Activated naive CD8-positive, alpha-beta T cell treated with anti-CD3 and anti-CD28 coated beads, Interleukin-2, amount 10 ng/mL, durations not matched to agents 7 days and 5 days (primary cell): Measurements from ENCODE around the gene ST3GAL2. TPM values are rescaled to one million over a fixed set of nuclear protein-coding genes. Genes with fewer than 3 reads are reported as not detected.
A peak's percentile ranks its signal among the peaks of the same experiment; 100 is the strongest.

Experiments used
- ATAC-seq: fragments of 150-1000 bp; cut with Tn5 transposase; one replicate; pipeline ENCODE4 v1.10.0; 2021; ENCODE audit warnings: low read depth, moderate library complexity
- POLR2A ChIA-PET: fragments of 350-600 bp; sonication (Branson Sonifier 250); formaldehyde crosslinking; loops from one replicate; lab custom pipeline; 2021; ENCODE audit warnings: antibody characterized with exemption; lab: Charles Lee
- DNase-seq: peaks from one replicate; pipeline ENCODE4 v3.0.0; 2021
- H3K27ac Mint-ChIP-seq: one replicate; pipeline ENCODE4 v1.8.0; 2022; ENCODE audit warnings: mild to moderate bottlenecking, mixed read lengths
- H3K27me3 Mint-ChIP-seq: one replicate; pipeline ENCODE4 v1.8.0; 2022; ENCODE audit warnings: mild to moderate bottlenecking, moderate library complexity, mixed read lengths
- H3K36me3 Mint-ChIP-seq: one replicate; pipeline ENCODE4 v1.8.0; 2021; ENCODE audit warnings: mild to moderate bottlenecking, mixed read lengths
- H3K4me1 Mint-ChIP-seq: one replicate; pipeline ENCODE4 v1.8.0; 2021; ENCODE audit warnings: mixed read lengths
- H3K4me3 Mint-ChIP-seq: one replicate; pipeline ENCODE4 v1.8.0; 2022; ENCODE audit warnings: mild to moderate bottlenecking, moderate library complexity, mixed read lengths
- H3K9me3 Mint-ChIP-seq: one replicate; pipeline ENCODE4 v1.8.0; 2021; ENCODE audit warnings: mixed read lengths
- total RNA-seq, 2 experiments: library from RNA; stranded (reverse); gene quantifications; one replicate each; pipeline ENCODE4 v1.2.3, GENCODE V29; 2021

Gene ST3GAL2
- total RNA-seq, 2 experiments from 2014 or later = 31.9 to 38.6 TPM

DNA sequence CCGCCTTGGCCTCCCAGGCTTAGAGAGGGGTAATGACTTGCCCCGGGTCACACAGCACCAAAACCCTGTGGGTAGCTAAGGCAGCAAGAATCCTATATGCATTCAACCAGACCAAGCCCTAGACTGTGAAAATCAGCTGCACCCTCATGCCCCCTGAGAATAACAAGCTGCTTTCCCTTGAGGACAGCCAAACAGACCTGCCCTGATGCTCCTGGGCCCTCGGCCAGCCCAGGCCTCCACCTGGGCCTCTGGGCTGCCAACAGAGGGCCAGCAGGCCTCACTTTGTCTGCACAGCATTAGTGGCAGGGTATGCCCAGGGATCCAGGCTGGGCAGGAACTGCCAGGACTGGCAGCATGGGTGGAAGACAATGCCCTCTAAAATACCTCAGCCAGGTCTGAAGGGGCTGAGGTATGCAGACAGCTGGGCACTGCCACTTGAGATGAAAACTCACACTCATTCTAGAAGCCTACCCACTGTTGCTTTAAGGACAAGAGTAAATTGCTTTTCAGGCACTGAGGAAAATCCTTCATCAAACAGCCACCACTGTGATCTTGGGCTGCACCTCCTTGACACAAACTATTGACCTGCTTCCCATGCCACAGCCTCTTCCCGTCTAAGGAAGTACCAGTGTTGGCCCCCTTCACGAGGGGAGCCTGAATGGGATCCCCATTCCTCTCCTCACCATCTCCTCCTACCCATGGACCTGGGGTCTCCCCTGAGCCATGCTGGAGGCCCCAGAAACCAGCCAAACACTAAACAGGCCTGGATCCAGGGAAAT, 8.8 kb downstream of the ST3GAL2 start:
- Mint-ChIP-seq H3K4me1 (peaks cover 51% of the 10 kb centered on the region), H3K27me3 (no peaks in the 10 kb centered on the region), H3K36me3 (peaks cover 17% of the 10 kb centered on the region), H3K4me3 (peak overlapping the region; percentile 72), H3K9me3 (no peaks in the 10 kb centered on the region), H3K27ac (peak overlapping the region; percentile 87)
- ATAC-seq (no peak), DNase-seq (no peak)
- POLR2A ChIA-PET = interaction anchor here (4.3 kb wide), 1 partner anchor 12 kb away, joined by 18 read pairs; no protein-coding TSS in a partner anchor

DNA sequence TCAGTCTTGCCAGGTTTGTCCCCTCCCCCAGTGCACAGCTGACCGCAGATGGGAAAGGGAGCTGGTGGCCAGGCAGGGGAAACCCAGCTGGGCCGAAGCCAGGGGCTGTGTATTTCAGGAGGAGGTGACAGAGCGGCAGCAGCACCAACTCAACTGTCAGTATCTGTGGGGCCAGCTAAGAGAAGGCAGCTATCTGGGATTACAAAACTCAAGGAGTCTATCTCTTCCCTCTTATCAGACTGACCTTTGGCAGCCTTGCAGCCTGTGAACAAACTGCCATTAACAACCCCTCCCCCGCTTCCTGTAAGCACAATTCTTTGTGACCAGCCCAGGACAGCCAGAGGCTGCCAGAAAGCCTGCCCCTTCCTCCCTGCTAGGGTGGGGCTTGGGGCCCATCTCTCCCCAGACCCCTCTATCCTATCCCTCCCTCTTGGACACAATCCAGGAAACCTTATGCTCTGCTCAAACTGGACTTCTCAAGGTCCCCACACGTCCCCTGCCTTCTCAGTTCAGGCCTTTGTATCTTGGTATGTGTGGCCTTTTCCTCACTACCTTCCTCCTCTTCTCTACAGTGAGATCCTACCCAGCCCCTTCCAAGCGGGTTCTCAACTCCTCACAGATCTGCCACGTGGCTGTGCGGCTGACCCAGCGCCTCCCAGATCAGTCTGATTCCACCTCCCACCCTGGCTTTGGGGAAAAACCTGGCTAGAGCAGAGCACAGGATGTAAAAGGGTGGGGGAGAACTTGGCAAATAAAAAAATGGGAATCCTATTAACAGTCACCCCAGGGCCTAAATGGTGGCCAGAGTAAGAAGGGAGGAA, 10.5 kb downstream of the ST3GAL2 start:
- peak; percentile 48 for DNase-seq
- peaks cover 16% of the 10 kb centered on the region for H3K36me3 Mint-ChIP-seq
- H3K9me3 Mint-ChIP-seq = no peaks in the 10 kb centered on the region
- peak overlapping the region; percentile 36 for H3K4me3 Mint-ChIP-seq
- H3K4me1 Mint-ChIP-seq = peaks cover 44% of the 10 kb centered on the region
- H3K27ac Mint-ChIP-seq = peak overlapping the region; percentile 84
- POLR2A ChIA-PET = interaction anchor here (0.6 to 1.2 kb wide), 4 partner anchors 9 to 94 kb away, joined by 3 to 6 read pairs (median 3); no protein-coding TSS in a partner anchor
- ATAC-seq = peak; percentile 30
- H3K27me3 Mint-ChIP-seq = no peaks in the 10 kb centered on the region

DNA sequence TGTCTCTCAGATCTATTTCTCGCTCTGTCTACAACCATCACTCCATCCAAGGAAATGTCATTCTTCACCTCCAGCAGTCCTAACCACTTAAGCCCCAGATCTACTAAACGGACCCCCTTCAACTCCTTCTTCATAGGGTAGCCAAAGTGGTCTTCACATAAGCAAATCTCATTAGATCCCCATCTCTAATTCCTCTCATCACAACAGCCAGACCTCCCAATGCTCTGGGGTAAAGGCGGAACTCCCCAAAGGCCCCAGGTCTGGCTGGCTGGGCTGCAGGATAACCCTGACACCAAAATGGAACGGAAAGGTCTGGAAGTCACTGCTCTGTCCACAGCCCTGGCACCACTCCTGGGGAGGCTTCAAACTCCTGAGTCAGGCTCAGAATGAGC, 11.1 kb downstream of the ST3GAL2 start:
- no peak for DNase-seq
- peaks cover 17% of the 10 kb centered on the region for H3K36me3 Mint-ChIP-seq
- no peaks in the 10 kb centered on the region for H3K27me3 Mint-ChIP-seq
- POLR2A ChIA-PET = interaction anchor here (0.6 to 1.2 kb wide), 4 partner anchors 8 to 95 kb away, joined by 3 to 6 read pairs (median 3); no protein-coding TSS in a partner anchor
- ATAC-seq = no peak
- H3K4me1 Mint-ChIP-seq = peaks cover 41% of the 10 kb centered on the region
- no peaks in the 10 kb centered on the region for H3K9me3 Mint-ChIP-seq
- peak overlapping the region; percentile 84 for H3K27ac Mint-ChIP-seq
- H3K4me3 Mint-ChIP-seq = peak overlapping the region; percentile 36

DNA sequence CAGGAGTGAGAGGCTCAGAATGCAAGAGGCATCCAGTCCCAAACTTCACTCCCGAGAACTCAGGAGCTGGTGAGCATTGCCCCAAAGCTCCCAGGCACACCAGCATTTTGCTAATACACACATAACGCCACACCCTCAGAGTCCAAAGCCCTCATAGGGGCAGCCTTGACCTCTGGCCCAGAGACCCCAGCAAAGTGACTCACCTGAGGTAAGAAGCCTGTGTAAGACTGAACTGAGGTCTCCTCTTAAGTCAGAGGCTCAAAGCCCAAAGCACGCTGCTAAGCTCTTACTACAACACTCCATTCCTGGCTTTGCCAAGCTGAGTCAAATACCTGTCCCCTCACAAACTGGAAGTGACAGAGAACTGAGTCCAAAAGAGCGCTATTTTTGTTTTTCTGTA, 16.4 kb downstream of the ST3GAL2 start:
- ATAC-seq (no peak), DNase-seq (no peak)
- POLR2A ChIA-PET = no interaction called here
- Mint-ChIP-seq H3K9me3 (no peaks in the 10 kb centered on the region), H3K27ac (no peak overlapping the region), H3K36me3 (peaks cover 20% of the 10 kb centered on the region), H3K27me3 (no peaks in the 10 kb centered on the region), H3K4me1 (peaks cover 40% of the 10 kb centered on the region), H3K4me3 (no peak overlapping the region)

DNA sequence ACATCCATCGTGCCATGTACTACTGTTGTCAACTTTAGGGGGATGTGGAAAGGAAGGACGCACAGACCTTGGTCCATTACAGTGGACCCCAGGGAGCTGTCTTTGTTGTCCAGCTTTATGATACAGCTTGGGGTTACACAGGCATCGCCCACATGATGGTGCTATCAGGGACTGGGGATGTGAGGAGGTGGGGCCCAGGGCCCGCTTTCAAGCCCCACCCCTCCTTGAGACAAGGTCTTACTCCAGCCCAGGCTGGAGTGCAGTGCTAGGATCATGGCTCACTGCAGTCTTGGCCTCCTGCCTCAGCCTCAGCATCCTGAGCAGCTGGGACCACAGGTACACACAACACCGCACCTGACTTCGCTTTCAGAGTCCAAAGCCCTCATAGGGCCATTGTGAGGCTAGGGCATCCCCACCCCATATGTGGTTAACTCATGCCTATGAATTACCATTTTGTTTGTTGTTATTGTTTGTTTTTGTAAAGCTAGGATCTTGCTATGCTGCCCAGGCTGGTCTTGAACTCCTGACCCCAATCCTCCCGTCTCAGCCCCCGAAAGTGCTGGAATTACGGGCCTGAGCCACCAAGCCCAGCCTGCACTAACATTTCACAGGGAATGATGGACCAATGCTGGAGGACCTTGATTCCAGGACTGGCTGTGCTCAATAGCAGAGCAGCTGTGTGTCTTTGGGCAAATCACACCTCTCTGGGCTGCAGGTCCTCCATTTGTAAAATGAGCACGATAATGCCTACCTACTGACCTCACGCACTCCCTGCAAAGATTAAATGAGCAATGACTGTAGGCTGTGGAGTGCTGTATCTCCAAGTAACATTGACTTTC, 17.2 kb downstream of the ST3GAL2 start:
- H3K27ac Mint-ChIP-seq = no peak overlapping the region
- no peaks in the 10 kb centered on the region for H3K9me3 Mint-ChIP-seq
- H3K4me3 Mint-ChIP-seq = no peak overlapping the region
- peaks cover 18% of the 10 kb centered on the region for H3K36me3 Mint-ChIP-seq
- H3K4me1 Mint-ChIP-seq = peaks cover 39% of the 10 kb centered on the region
- no peaks in the 10 kb centered on the region for H3K27me3 Mint-ChIP-seq
- ATAC-seq (no peak), DNase-seq (no peak)
- POLR2A ChIA-PET = no interaction called here

DNA sequence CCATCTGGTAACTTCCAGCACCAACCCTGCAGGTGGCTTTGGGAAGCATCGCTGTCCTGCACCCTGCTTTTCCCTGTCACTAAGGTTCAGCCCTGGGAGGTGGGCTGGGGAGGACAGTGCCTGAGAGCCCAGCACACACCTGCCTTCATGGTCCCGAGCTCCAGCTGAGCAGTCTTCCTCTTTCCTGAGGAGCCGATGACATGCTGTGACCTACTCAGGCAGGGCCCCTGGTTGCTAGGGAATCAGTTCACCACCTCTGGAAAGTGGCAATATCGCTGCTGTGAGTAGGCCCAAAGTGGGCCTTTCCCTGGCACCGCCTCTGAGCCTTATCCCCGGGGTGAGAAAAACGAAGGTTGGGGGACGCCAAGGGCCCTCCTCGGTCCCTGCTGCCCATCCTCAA, 17.9 kb downstream of the ST3GAL2 start:
- H3K36me3 Mint-ChIP-seq = peaks cover 19% of the 10 kb centered on the region
- no peak for ATAC-seq
- no peak for DNase-seq
- no peak overlapping the region for H3K27ac Mint-ChIP-seq
- no peak overlapping the region for H3K4me3 Mint-ChIP-seq
- no peaks in the 10 kb centered on the region for H3K9me3 Mint-ChIP-seq
- peaks cover 41% of the 10 kb centered on the region for H3K4me1 Mint-ChIP-seq
- H3K27me3 Mint-ChIP-seq = no peaks in the 10 kb centered on the region
- POLR2A ChIA-PET = no interaction called here

DNA sequence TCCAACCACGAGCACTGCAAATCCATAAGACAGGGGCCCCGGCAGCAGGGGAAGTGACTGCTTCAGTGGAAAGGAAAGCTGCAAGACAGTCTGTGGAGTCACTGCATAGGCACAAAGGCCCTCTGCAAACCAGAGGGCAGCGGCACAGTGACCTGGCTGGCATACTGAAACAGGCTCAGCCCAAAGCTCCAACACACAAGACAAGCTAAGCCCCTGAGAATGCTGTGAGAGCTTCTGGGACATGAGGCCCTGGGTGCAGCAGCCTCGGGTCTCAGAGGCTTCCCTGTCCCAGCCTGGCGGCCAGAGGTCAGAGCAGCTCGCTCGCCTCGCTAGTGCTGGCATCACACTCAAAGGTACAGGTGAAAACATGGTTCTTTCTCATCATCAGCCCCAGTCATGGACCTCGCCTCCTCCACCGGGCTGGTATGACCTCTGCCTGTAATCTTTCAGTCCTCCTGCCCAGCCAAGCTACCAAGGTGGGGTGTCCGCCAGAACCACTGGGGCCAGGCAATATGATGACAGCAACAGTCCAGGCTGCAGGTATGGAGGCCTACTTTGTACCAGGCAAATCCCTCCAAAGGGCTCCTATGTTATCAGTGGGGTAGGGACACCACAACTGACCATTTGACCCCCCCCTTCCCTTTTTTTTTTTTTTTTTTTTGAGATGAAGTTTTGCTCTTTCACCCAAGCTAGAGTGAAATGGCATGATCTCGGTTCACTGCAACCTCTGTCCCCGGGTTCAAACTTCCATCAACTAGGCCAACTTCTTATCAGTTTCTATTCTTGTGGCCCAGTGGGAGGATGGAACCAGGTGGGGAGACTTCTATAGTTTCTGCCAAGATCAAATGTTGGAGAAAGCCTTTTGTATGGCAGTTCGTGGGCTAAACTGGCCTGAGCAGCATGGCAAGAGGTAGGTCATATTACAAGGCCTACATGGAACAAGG, 19.2 kb downstream of the ST3GAL2 start:
- POLR2A ChIA-PET = interaction anchor here (0.9 to 4.1 kb wide), 8 partner anchors 8 to 103 kb away, joined by 3 to 23 read pairs (median 12); partner anchors contain the start of genes COG4, FCSK and ST3GAL2
- ATAC-seq = peak; percentile 37
- H3K27ac Mint-ChIP-seq = peak overlapping the region; percentile 92
- H3K4me1 Mint-ChIP-seq = peaks cover 40% of the 10 kb centered on the region
- H3K36me3 Mint-ChIP-seq = peaks cover 15% of the 10 kb centered on the region
- H3K4me3 Mint-ChIP-seq = peak overlapping the region; percentile 79
- H3K9me3 Mint-ChIP-seq = no peaks in the 10 kb centered on the region
- H3K27me3 Mint-ChIP-seq = no peaks in the 10 kb centered on the region
- DNase-seq = no peak

DNA sequence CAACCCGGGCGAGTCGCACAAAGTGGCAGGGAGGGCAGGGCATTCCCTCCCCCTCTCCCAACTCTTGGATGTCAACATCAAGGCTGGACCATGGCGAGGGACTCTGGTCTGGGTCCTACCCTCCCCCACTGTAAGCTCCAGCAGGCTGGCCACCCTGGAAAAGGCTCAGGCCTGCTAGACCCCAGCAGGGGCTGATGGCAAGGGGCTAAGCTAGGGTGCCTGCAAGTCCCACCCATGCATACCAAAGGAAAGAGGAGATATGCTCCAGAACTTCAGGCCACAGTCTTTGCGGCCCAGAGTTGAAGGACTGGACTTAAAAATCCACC, 19.9 kb downstream of the ST3GAL2 start:
- Mint-ChIP-seq H3K36me3 (peaks cover 15% of the 10 kb centered on the region), H3K4me3 (peak overlapping the region; percentile 79), H3K27me3 (no peaks in the 10 kb centered on the region), H3K27ac (peak overlapping the region; percentile 92), H3K9me3 (no peaks in the 10 kb centered on the region), H3K4me1 (peaks cover 40% of the 10 kb centered on the region)
- DNase-seq = no peak
- POLR2A ChIA-PET = interaction anchor here (0.9 to 4.1 kb wide), 8 partner anchors 9 to 104 kb away, joined by 3 to 23 read pairs (median 12); partner anchors contain the start of genes COG4, FCSK and ST3GAL2
- no peak for ATAC-seq

DNA sequence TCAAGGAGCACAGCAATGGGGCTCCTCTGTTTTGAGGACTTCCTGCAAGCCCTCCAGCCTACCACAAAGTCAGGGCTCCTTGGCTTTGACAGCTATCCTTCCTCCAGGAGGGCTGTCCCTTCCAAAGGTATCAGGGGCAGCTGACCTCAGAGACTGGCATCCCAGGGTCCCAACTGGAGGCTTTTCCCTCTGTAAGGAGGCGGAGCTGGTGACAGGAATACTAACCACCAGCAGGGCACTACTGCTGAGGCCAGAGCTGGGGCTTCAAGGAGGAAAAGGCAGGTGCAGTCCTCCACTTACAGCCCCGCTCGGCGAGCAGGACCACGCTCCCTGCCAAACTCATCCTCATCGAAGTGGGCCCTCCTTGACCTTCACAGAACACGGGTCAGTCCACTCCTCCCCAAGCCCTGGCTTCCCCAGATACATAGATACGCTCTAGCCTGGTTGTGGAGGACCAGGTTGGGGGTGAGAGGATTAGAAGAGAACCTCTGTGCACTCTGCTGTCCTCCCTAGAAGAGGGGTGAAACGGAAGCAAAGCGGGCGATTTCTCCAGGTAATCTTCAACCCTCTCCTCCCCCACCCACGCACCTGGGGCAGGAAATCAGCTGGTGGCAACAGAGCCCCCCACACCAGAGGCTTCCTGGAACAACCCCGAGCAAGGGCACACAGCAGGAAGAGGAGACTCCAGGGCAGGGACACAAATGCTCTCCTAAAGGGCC, 20.5 kb downstream of the ST3GAL2 start:
- peaks cover 15% of the 10 kb centered on the region for H3K36me3 Mint-ChIP-seq
- no peaks in the 10 kb centered on the region for H3K9me3 Mint-ChIP-seq
- ATAC-seq (peak; percentile 65), DNase-seq (peak; percentile 56)
- peak overlapping the region; percentile 79 for H3K4me3 Mint-ChIP-seq
- peak overlapping the region; percentile 92 for H3K27ac Mint-ChIP-seq
- H3K4me1 Mint-ChIP-seq = peaks cover 42% of the 10 kb centered on the region
- POLR2A ChIA-PET = interaction anchor here (0.6 to 4.1 kb wide), 10 partner anchors 9 to 105 kb away, joined by 3 to 23 read pairs (median 5); partner anchors contain the start of genes COG4 and ST3GAL2
- H3K27me3 Mint-ChIP-seq = no peaks in the 10 kb centered on the region

DNA sequence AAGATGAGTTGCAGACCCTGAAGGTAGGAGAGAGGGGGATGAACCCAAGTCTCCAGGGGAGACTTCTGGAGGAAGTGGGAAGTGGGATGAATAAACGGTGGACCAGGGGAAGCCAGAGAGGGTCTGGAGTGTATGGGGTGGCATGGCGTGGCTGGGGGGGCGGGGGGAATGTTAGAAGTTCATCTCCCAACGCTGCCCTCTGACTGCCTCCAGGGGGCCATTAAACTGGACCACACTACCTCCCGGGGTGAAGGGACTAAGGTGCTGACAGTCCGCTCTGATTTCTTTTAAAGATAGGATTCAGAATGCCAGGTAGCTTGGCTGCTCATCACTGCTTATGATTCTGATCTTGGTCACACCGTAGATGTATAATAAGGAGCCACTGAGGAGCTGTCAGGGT, 21.2 kb downstream of the ST3GAL2 start:
- Mint-ChIP-seq H3K36me3 (peaks cover 12% of the 10 kb centered on the region), H3K4me3 (peak overlapping the region; percentile 79), H3K27ac (peak overlapping the region; percentile 92), H3K9me3 (no peaks in the 10 kb centered on the region), H3K4me1 (peaks cover 40% of the 10 kb centered on the region), H3K27me3 (no peaks in the 10 kb centered on the region)
- ATAC-seq (no peak), DNase-seq (no peak)
- POLR2A ChIA-PET = interaction anchor here (0.6 to 4.1 kb wide), 8 partner anchors 8 to 105 kb away, joined by 3 to 23 read pairs (median 10); partner anchors contain the start of genes COG4 and ST3GAL2
